Ectodermal cell (in vitro differentiated cells): Measurements from ENCODE around the gene RPP25L.

Source experiments
- H3K27ac ChIP-seq: 2 replicates; pipeline ENCODE4 v1.7.0; 2013; ENCODE audit warnings: mild to moderate bottlenecking, low read depth, low read length; ENCODE audit not compliant: insufficient read depth, poor library complexity, severe bottlenecking
- H3K27me3 ChIP-seq: 2 replicates; pipeline ENCODE4 v1.7.0; 2013; ENCODE audit warnings: mild to moderate bottlenecking, low read length; ENCODE audit not compliant: insufficient read depth, control insufficient read depth, poor library complexity, severe bottlenecking
- H3K36me3 ChIP-seq: one replicate; pipeline ENCODE4 v1.7.0; 2013; ENCODE audit warnings: low read length; ENCODE audit not compliant: control insufficient read depth, insufficient read depth
- H3K4me1 ChIP-seq: one replicate; pipeline ENCODE4 v1.7.0; 2013; ENCODE audit warnings: low read length; ENCODE audit not compliant: control insufficient read depth, insufficient read depth
- H3K4me3 ChIP-seq: 2 replicates; pipeline ENCODE4 v1.7.0; 2013; ENCODE audit warnings: low read depth, low read length, control low read depth; ENCODE audit not compliant: insufficient read depth
- H3K9me3 ChIP-seq: 2 replicates; pipeline ENCODE4 v1.7.0; 2013; ENCODE audit warnings: mild to moderate bottlenecking, low read length, moderate library complexity; ENCODE audit not compliant: control insufficient read depth
- WGBS, 2 experiments: methylation state at CpG; one replicate each; pipeline ENCODE4 v1.1.7; 2013; ENCODE audit warnings: missing lambda C conversion rate in 2 of 2; 5-methylcytosine and 5-hydroxymethylcytosine counted together

Gene RPP25L

DNA sequence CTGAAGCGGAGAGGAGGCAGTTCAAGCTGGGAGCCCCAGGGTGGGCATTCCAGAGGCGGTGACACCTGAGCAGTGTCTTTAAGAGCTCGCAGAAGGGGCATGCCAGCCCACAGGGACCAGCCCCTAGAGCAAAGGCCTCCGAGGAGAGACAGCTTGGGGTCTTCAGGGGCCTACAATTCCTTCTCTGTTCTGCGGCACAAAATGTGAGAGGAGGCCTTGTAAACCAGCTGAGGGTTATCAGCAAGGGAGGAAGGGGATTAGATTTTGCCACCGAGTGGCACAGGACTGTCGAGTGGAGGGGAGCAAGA is 26.2 kb upstream of the RPP25L start:
- peak overlapping the region; percentile 66 for H3K4me3 ChIP-seq
- no peak overlapping the region for H3K27ac ChIP-seq
- H3K4me1 ChIP-seq, result peaks cover 11% of the 10 kb centered on the region
- peaks cover 7% of the 10 kb centered on the region for H3K27me3 ChIP-seq
- H3K36me3 ChIP-seq, result no peaks in the 10 kb centered on the region
- WGBS, 2 experiments, result 26% methylated on average over 7 of the region's 7 CpGs
- no peaks in the 10 kb centered on the region for H3K9me3 ChIP-seq

DNA sequence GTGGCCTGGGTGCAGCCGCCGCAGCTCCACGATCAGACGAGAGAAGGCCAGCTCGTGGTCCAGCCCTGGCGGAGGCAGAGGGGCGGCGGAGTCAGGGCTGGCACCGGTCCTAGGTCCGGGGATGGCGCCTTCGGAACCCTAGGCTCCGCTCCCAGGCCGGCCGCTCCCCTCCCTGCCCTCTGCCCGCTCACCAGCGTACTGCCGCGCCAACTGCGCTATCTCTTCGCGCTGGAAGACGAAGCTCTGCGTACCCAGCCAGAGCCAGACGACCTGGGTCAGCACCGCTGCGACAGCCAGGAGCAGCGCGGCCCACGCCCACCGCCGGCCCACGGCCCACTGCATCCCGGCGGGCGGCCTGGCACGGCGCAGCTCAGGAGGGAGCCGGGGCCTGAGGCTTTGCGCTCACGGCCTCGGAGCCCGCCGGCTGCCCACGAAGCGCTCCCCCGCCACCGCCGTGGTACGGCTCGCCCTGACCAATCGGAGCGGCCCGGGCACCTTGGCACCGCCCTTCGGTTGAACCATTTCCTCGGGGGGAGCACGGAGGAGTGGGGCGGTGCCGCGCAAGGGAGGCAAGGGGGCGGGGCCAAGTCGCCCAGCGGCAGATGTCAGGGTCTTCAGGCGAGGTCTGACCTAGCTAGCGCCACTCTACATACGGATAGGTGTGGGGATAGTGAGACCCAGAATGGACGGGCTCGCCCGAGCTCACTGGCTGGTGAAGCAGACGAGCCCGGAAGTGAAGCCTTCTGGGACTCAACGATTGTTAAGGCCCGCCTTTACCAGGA is 25.6 kb upstream of the RPP25L start, which contains the start of gene SIGMAR1:
TSS of gene SIGMAR1 (minus strand) at position 432 of the 782 bp plus-strand sequence. CDS start at position 342, 90 bp downstream.
- H3K27me3 ChIP-seq, result peaks cover 7% of the 10 kb centered on the region
- peaks cover 11% of the 10 kb centered on the region for H3K4me1 ChIP-seq
- H3K27ac ChIP-seq, result no peak within 1 kb of the TSS
- 1% methylated on average over 74 of the region's 74 CpGs for WGBS, 2 experiments
- H3K9me3 ChIP-seq, result no peaks in the 10 kb centered on the region
- no peaks in the 10 kb centered on the region for H3K36me3 ChIP-seq
- H3K4me3 ChIP-seq, result peak within 1 kb of the TSS; percentile 66

DNA sequence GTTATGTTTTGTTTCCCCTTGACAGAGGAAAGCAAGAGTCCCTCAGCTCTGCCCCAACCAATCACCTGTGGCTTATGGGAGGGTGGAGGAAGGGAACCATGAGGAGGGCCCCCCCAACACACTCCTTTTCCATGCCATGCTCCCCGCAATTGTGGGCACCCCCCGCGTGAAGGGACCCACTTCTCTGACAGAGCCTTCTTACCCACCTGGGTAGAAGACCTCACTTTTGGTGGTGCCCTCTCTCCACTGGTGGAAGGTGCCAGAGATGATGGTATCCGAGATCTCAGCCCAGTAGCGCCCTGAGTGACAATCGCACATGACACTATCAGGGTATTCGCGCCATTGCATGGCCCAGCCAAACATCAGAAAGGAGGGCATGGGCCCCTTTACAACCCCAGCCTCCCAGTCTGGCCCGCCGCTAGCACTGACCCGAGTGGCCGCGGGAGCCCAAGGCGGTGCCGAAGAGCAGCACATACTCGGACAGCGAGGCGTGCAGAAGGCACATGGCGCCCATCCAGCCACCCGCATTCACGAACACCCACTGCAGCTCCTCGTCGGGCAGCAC is 25.0 kb upstream of the RPP25L start:
- WGBS, 2 experiments, result 26 to 30% methylated on average over 23 of the region's 23 CpGs
- H3K27me3 ChIP-seq, result peaks cover 7% of the 10 kb centered on the region
- no peaks in the 10 kb centered on the region for H3K9me3 ChIP-seq
- H3K4me1 ChIP-seq, result peaks cover 11% of the 10 kb centered on the region
- H3K27ac ChIP-seq, result no peak overlapping the region
- no peaks in the 10 kb centered on the region for H3K36me3 ChIP-seq
- peak overlapping the region; percentile 66 for H3K4me3 ChIP-seq

DNA sequence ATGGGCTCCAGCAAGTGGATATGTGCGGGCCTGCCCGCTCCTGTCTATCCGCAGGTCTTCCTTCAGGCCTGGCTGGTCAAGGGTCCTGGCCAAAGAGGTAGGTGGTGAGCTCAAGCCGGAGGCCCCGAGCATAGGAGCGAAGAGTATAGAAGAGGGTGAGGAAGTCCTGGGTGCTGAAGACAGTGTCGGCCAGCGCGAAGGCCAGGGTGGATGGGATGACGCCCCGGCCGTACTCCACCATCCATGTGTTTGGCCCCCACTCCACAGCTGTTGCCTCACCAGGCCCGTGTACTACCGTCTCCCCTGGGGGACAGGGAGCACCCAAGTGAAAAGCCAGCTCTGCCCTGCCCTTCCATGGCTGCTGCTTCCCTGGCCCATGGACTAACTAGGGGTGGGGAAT is 23.7 kb upstream of the RPP25L start:
- no peaks in the 10 kb centered on the region for H3K9me3 ChIP-seq
- H3K4me3 ChIP-seq, result no peak overlapping the region
- no peaks in the 10 kb centered on the region for H3K36me3 ChIP-seq
- no peak overlapping the region for H3K27ac ChIP-seq
- peaks cover 11% of the 10 kb centered on the region for H3K4me1 ChIP-seq
- 96 to 97% methylated on average over 14 of the region's 14 CpGs for WGBS, 2 experiments
- H3K27me3 ChIP-seq, result peaks cover 20% of the 10 kb centered on the region

DNA sequence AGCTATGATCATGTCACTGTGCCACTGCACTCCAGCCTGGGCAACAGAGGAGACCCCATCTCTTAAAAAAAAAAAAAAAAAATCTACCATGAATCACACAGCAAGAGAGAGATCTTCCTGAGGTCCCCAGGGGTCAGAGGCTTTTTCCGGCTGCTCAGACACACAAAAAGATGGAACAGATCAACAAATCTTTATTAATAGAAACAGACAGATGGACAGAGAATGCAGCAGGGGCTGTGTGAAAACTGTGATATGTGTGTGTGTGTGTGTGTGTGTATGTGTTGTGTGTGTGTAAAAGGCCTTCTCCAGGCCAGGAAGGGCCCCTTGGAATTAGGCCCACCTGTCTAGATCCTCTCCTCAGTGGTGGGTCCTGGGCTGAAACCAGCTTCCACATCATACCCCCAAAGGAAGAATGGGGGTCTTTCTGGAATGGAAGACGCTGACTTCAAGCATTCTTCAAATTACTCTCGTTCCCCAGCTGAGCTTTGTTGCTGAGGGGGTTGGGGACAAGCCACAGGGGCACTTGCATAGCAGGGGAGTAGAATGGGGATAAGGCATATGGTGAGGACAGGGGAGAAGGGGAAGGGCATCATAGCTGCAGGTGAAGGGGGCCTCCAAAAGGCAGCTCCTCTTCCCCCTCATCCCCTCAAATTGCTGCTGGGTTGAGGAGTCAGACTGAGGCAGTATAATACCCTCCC is 22.8 kb upstream of the RPP25L start:
- Histone ChIP-seq H3K36me3 (no peaks in the 10 kb centered on the region), H3K27ac (no peak overlapping the region)
- 61 to 85% methylated on average over 2 to 3 of the region's 3 CpGs for WGBS, 2 experiments

DNA sequence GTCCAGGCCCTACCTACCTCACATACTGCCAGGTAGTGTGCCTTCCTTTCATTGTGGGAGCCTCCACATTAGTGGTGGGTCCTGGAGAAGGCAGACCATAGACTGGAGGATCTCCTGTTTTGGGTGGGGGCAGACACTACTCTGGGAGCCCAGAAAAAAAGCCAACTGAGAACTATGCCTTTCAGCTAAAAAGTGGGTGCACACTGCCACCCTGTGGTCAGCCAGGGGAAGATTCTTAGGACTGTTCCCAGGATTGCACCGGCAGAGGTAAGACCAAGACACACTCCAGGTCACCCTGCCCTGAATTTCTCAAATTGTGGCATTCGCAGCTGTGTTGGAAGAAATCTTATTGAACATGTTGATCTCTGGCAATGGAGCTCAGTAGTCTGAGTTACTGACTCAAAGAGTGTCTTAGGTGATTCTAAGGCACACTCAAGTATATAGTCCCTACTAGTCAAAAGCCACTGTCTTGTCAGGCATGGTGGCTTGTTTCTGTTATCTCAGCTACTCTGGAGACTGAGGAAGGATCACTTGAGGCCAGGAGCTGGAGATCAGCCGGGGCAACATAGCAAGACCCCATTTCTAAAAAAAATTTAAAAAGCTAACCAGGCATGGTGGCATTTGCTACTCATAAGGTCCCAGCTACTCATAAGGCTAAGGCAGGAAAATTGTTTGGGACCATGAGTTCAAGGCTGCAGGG is 22.1 kb upstream of the RPP25L start:
- Histone ChIP-seq H3K4me3 (no peak overlapping the region), H3K9me3 (no peaks in the 10 kb centered on the region), H3K4me1 (peaks cover 11% of the 10 kb centered on the region), H3K27ac (no peak overlapping the region), H3K36me3 (no peaks in the 10 kb centered on the region), H3K27me3 (peaks cover 35% of the 10 kb centered on the region)
- 40 to 45% methylated on average over 3 of the region's 3 CpGs for WGBS, 2 experiments

More for the DNA sequence above, 22.8 kb upstream of the RPP25L start:
- H3K9me3 ChIP-seq, result no peaks in the 10 kb centered on the region
- H3K27me3 ChIP-seq, result peaks cover 28% of the 10 kb centered on the region
- H3K4me1 ChIP-seq, result peaks cover 11% of the 10 kb centered on the region
- no peak overlapping the region for H3K4me3 ChIP-seq

DNA sequence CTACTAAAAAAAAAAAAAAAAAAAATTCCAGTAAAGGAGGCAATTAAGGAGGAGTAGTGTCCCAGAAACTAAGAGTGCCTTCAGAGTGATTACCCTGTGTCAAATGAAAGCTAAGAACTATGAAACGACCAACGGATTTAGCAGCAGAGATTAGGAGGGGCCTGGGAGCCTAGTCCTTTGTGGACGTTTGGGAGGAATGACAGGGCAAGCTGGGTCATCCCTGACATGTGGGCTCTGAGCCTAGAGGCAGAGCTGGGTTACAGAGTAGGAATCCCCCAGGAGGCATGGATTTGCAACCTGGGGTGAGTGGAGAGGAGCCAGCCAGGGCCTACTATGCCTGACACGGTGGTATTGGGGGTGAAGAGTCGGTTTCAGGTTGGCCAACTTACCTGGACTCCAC is 21.3 kb upstream of the RPP25L start:
- Histone ChIP-seq H3K27me3 (peaks cover 40% of the 10 kb centered on the region), H3K27ac (no peak overlapping the region), H3K4me1 (peaks cover 11% of the 10 kb centered on the region), H3K36me3 (no peaks in the 10 kb centered on the region), H3K9me3 (no peaks in the 10 kb centered on the region), H3K4me3 (no peak overlapping the region)
- 59 to 70% methylated on average over 5 of the region's 5 CpGs for WGBS, 2 experiments

DNA sequence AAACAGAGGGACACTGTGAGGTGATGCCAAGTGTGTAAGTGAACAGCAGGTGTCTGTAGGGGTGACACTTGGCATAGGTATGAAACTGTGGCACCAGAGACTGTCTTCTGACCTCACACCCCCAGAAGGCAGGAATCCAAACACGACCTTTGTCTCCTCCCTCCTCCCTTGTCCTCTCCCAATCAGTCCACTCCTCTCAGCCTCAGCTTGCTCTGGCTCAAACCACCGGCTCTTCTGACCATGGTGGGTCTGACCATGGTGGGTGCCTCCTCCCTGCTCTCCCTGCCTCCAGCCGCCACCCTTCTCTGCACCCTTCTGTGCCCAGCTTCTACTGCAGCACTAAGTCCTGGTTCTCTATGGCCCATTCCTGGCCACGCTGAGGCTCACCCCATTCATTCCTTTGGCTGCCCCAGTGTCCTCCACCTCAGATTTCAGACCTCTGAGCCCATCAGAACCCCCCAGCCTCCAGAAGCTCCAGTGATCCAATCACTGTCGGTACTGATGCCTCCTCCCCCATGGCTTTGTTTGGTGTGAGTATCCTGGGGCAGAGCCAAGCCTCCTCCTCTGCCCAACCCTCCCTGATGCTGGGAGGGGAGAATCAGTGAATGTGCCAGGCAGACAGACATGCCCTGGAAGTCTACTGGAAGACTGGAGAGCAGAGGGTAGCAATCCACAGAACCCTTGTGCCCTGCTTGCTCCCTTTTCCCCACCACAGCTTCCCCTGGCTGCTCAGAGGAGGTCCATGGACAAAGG is 18.7 kb upstream of the RPP25L start:
- H3K4me1 ChIP-seq, result peaks cover 16% of the 10 kb centered on the region
- no peaks in the 10 kb centered on the region for H3K36me3 ChIP-seq
- no peak overlapping the region for H3K4me3 ChIP-seq
- H3K27me3 ChIP-seq, result peaks cover 62% of the 10 kb centered on the region
- H3K9me3 ChIP-seq, result no peaks in the 10 kb centered on the region
- WGBS, 2 experiments, result 36 to 44% methylated on average over 5 of the region's 5 CpGs
- no peak overlapping the region for H3K27ac ChIP-seq

DNA sequence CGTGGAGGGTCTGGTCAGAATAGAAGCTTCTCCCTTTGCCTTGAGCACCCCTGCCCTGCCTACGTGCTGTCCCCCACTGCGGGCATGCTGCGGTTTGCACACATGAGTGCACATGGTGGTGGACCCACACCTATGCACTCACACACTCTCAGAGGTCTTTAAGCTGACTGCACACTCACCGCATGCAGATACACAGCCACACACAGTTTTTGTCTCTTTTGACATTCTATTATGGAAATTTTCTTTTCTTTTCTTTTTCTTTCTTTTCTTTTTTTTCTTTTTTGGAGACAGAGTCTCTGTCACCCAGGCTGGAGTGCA is 17.6 kb upstream of the RPP25L start:
- no peak overlapping the region for H3K27ac ChIP-seq
- no peaks in the 10 kb centered on the region for H3K36me3 ChIP-seq
- peaks cover 72% of the 10 kb centered on the region for H3K27me3 ChIP-seq
- peaks cover 23% of the 10 kb centered on the region for H3K4me1 ChIP-seq
- H3K4me3 ChIP-seq, result no peak overlapping the region
- 42 to 44% methylated on average over 5 of the region's 5 CpGs for WGBS, 2 experiments
- H3K9me3 ChIP-seq, result no peaks in the 10 kb centered on the region
